ENCODE measurements around the gene GP2.

DNA sequence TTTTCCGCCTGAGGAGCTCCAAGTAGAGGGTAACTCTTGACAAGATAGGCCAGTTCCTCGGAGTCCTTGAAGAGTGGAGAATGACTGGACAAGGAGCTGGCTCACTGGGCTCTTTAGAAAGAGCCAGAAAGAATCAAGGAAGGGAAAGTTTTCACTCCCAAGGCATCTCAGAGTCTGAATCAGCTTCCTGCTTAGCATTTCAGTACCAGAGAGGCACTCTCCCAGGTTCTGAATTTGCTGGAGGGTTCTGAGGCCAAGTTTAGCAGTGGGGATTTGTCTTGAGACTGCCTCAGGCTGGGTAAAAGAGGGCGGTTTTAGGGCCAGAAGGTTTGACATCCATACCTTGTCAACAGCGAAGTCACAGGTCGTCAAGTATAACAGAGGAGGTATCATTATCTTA lies 25.5 kb downstream of the GP2 start:
- TF ChIP-seq, protein P1, sequence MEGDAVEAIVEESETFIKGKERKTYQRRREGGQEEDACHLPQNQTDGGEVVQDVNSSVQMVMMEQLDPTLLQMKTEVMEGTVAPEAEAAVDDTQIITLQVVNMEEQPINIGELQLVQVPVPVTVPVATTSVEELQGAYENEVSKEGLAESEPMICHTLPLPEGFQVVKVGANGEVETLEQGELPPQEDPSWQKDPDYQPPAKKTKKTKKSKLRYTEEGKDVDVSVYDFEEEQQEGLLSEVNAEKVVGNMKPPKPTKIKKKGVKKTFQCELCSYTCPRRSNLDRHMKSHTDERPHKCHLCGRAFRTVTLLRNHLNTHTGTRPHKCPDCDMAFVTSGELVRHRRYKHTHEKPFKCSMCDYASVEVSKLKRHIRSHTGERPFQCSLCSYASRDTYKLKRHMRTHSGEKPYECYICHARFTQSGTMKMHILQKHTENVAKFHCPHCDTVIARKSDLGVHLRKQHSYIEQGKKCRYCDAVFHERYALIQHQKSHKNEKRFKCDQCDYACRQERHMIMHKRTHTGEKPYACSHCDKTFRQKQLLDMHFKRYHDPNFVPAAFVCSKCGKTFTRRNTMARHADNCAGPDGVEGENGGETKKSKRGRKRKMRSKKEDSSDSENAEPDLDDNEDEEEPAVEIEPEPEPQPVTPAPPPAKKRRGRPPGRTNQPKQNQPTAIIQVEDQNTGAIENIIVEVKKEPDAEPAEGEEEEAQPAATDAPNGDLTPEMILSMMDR (IDR thresholded peaks at IDR 0.05; ENCODE audit: poor library complexity): no peak
- TF ChIP-seq EZH2 (IDR thresholded peaks at IDR 0.05; ENCODE audit: borderline replicate concordance): no peak

Data from hepatocyte (in vitro differentiated cells).